Cardiac fibroblast (primary cell): ENCODE data around the gene PTGR1.
"Not testable (repeated sequence)": the region's sequence is repeated elsewhere in the genome, so short reads cannot be mapped to it uniquely, and the experiment has no call there.

ENCODE experiments used
- DNase-seq, 2 donors: peaks; one replicate each; pipeline versions ENCODE4 v3.0.0 to v3.0.0-alpha.2; 2010; ENCODE audit warnings: low read depth in 2 of 2
- H3K4me3 ChIP-seq, 2 donors: replicated peaks in 1 of 2; 1 replicate in 1 of 2; 2 replicates in 1 of 2; pipeline ENCODE4 v1.5.1; 2011; ENCODE audit warnings: low read depth in 2 of 2, low read length in 2 of 2, mild to moderate bottlenecking in 2 of 2, moderate library complexity in 1 of 2
- TF ChIP-seq, protein P1 (sequence below): IDR thresholded peaks from one replicate; pipeline ENCODE4 v1.5.1; 2011; ENCODE audit warnings: low read depth, mild to moderate bottlenecking, low read length, inconsistent platforms

The PTGR1 gene

DNA sequence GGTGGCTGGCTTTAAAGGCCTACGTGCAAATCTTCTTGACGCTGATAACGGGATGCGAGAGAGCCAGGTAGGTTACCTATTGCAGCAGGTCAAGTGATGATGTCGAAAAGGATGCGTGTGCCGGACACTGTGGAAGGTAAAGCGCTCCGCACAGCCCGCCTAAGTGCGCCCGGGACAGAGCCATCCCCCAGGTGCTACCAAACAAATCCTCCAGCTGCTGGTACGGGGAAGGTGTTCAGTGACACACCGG, 31.4 kb upstream of the PTGR1 start:
- peak overlapping the region; percentile 90 to 92 for H3K4me3 ChIP-seq
- TF ChIP-seq, protein P1, sequence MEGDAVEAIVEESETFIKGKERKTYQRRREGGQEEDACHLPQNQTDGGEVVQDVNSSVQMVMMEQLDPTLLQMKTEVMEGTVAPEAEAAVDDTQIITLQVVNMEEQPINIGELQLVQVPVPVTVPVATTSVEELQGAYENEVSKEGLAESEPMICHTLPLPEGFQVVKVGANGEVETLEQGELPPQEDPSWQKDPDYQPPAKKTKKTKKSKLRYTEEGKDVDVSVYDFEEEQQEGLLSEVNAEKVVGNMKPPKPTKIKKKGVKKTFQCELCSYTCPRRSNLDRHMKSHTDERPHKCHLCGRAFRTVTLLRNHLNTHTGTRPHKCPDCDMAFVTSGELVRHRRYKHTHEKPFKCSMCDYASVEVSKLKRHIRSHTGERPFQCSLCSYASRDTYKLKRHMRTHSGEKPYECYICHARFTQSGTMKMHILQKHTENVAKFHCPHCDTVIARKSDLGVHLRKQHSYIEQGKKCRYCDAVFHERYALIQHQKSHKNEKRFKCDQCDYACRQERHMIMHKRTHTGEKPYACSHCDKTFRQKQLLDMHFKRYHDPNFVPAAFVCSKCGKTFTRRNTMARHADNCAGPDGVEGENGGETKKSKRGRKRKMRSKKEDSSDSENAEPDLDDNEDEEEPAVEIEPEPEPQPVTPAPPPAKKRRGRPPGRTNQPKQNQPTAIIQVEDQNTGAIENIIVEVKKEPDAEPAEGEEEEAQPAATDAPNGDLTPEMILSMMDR, result no peak
- no peak for DNase-seq

DNA sequence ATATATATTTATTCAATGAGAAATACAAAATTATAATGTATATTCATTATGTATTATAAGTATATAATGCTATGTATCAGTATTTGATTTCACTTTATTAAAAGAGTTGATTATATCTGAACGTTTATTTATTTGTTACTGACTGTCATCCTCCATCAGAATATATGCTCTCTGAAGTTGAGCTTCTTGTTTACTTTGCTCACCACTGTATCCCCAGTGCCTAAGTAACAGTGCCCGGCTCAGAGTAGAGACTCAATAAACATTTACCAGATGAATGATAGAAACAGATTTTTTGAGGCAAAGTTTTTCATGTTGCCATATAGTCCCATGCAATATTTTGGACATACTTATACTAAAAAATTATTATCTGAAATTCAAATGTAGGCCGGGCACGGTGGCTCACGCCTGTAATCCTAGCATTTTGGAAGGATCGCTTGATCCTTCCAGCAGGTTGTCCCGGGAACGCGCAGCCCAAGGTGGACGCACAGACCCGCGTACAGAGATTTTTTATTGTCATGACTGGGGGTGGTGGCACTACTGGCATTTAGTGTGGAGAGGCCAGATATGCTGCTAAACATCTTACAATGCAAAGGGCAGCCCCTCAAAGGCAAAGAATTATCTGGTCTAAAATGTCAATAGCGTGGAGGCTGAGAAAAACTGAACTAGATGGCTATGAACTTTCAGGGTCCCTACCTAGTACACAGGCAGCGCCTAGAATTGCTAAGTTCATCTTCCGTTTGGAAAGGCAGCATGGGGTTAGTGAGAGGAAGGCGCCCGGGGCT, 30.9 kb upstream of the PTGR1 start:
- H3K4me3 ChIP-seq, result peak overlapping the region; percentile 90 to 92
- DNase-seq, result no peak
- TF ChIP-seq, protein P1, result no peak

DNA sequence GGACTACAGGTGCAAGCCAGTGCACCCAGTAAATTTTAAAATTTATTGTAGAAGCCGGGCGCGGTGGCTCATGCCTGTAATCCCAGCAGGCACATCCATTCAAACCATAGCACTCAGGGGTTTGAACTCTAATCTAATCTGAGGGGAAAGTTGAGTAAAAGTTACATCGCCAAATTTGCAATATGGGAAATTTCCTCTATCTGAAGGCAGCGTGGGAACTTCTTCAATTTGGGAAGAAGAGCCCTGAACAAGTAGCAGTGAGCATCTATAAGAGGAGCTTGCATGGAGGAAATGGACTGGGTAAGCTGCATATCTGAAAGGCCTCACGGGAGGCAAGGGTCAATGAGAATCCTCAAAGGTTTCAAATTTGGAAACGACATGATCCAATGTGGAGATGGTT, 29.0 kb upstream of the PTGR1 start:
- DNase-seq, result no peak
- TF ChIP-seq, protein P1, result no peak
- H3K4me3 ChIP-seq, result no peak overlapping the region

DNA sequence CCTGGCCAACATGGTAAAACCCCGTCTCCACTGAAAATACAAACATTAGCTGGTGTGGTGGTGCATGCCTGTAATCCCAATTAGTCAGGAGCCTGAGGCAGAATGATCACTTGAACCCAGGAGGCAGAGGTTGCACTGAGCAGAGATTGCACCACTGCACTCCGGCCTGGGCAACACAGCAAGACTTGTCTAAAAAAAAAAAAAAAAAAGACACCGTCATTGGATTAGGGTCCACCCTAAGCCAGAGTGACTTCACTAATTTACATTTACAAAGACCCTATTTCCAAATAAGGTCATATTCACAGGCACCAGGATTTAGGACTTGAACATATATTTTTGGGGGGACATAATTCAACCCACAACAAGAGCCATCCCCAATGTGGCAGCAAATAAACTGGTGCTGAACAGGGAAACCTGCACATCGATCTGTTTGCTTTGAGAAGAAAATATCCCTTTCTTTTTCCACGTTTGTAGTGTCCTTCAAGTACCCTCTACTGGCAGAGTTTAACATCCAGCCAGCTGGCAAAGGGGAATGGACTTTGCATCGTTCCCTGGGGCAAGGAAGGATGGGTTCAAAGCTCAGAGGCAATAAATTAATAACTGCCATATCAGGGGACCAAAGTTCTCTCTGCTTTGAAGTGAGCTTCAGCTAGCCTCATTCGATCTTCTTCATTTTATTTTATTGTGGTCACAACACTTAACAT, 28.0 kb upstream of the PTGR1 start:
- H3K4me3 ChIP-seq, result no peak overlapping the region
- no peak for DNase-seq
- TF ChIP-seq, protein P1, result no peak

DNA sequence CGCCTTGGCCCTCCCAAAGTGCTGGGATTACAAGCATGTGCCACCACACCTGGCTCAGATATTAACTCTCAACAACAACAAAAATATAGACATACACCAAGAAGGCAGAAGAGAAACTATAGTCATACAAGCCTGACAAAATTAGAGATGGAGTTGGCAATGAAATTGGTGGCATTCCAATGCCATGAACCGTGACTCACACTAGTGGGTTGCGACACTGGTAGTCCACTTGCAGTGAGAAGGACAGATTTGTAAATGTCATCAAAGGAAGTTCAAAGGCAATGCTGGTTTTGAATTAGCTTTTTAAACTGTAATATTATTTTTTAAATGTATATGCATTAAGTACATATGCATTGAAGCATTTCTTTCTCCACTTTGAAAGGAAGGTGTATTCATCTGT, 23.2 kb upstream of the PTGR1 start:
- TF ChIP-seq, protein P1, result no peak
- DNase-seq, result peak; percentile 85 to 88
- no peak overlapping the region for H3K4me3 ChIP-seq

DNA sequence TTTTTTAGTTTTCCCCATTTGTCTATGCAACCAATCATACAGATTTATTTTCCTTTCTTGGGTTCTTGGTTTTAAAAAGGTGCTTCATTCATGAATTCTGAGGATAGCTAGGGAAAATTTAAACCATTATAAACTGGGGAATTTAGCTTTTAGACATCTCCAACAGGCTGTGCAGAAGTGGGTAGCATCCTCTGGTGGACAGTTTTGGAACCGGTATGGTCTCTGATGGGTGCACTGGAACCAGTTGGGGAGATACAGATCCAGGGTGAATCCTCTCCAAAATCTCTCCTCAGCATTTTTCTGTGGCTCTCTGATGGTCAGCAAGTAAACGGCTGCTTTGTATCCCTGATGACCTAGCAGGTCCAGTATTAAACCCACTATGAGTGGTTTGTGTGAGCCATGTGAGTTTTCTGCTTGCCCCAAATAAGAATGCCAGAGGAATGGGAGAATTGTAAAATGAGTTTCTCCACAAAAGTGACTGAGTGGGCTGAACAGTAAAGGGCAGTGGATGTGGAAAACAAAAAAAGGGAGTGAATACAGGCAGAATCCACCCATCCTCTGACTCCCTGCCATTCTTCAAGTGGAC, 22.5 kb upstream of the PTGR1 start:
- TF ChIP-seq, protein P1, result peak; percentile 99
- DNase-seq, result peak; percentile 72 to 73
- H3K4me3 ChIP-seq, result no peak overlapping the region

DNA sequence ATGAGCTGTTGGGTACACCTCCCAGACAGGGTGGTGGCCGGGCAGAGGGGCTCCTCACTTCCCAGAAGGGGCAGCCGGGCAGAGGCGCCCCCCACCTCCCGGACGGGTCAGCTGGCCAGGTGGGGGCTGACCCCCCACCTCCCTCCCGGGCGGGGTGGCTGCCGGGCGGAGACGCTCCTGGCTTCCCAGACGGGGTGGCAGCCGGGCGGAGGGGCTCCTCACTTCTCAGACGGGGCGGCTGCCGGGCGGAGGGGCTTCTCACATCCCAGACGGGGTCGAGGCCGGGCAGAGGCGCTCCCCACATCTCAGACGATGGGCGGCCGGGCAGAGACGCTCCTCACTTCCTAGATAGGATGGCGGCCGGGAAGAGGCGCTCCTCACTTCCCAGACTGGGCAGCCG, 17.9 kb upstream of the PTGR1 start:
- DNase-seq, result not testable (repeated sequence)

More for the DNA sequence above, 17.9 kb upstream of the PTGR1 start:
- H3K4me3 ChIP-seq, result not testable (repeated sequence)
